GM23248 (cell line): Measurements from ENCODE around the gene SH3RF3. TPM values are rescaled to one million over a fixed set of nuclear protein-coding genes. Genes with fewer than 3 reads are reported as not detected.

ENCODE experiments used
- DNase-seq: peaks from one replicate; pipeline ENCODE4 v3.0.0-alpha.2; 2015
- H2AFZ ChIP-seq: fragments of 200-600 bp; sonication (generic); 2 replicates; pipeline ENCODE4 v1.6.1; 2016; ENCODE audit warnings: antibody characterized with exemption
- H3F3A ChIP-seq: fragments of 200-600 bp; sonication (generic); 2 replicates; pipeline ENCODE4 v1.6.1; 2016; ENCODE audit warnings: mild to moderate bottlenecking, antibody characterized with exemption, mixed run types; ENCODE audit not compliant: insufficient read depth
- H3K27ac ChIP-seq: fragments of 200-600 bp; sonication (generic); 2 replicates; pipeline ENCODE4 v1.5.1; 2016; ENCODE audit warnings: mild to moderate bottlenecking
- H3K27me3 ChIP-seq: fragments of 200-600 bp; sonication (generic); replicated peaks from 2 replicates; pipeline ENCODE4 v1.6.1; 2016; ENCODE audit warnings: mild to moderate bottlenecking; ENCODE audit not compliant: insufficient read depth
- H3K36me3 ChIP-seq: fragments of 200-600 bp; sonication (generic); 2 replicates; pipeline ENCODE4 v1.6.1; 2016; ENCODE audit warnings: low read depth, mild to moderate bottlenecking
- H3K4me1 ChIP-seq: fragments of 200-600 bp; sonication (generic); 2 replicates; pipeline ENCODE4 v1.6.1; 2016; ENCODE audit warnings: mild to moderate bottlenecking; ENCODE audit not compliant: insufficient read depth
- H3K4me2 ChIP-seq: fragments of 200-600 bp; sonication (generic); one replicate; pipeline ENCODE4 v1.6.1; 2016; ENCODE audit warnings: mild to moderate bottlenecking; ENCODE audit not compliant: unreplicated experiment
- H3K4me3 ChIP-seq: fragments of 200-600 bp; sonication (generic); 2 replicates; pipeline ENCODE4 v1.5.1; 2016; ENCODE audit warnings: mild to moderate bottlenecking
- H3K79me2 ChIP-seq: fragments of 200-600 bp; sonication (generic); 2 replicates; pipeline ENCODE4 v1.6.1; 2016; ENCODE audit warnings: mild to moderate bottlenecking; ENCODE audit not compliant: insufficient read depth
- H3K9ac ChIP-seq: fragments of 200-600 bp; sonication (generic); 2 replicates; pipeline ENCODE4 v1.6.1; 2016; ENCODE audit warnings: mild to moderate bottlenecking
- H3K9me2 ChIP-seq: fragments of 200-600 bp; sonication (generic); 2 replicates; pipeline ENCODE4 v1.6.1; 2016; ENCODE audit warnings: mixed run types, mild to moderate bottlenecking, moderate library complexity; ENCODE audit not compliant: insufficient read depth
- H3K9me3 ChIP-seq: fragments of 200-600 bp; sonication (generic); one replicate; pipeline ENCODE4 v1.6.1; 2017; ENCODE audit warnings: low read depth
- H4K20me1 ChIP-seq: fragments of 200-600 bp; sonication (generic); 2 replicates; pipeline ENCODE4 v1.6.0; 2016; ENCODE audit not compliant: insufficient read depth
- EZH2 ChIP-seq: fragments of 200-600 bp; sonication (generic); IDR thresholded peaks from 2 replicates; pipeline ENCODE4 v1.6.1; 2018; ENCODE audit warnings: antibody characterized with exemption, mild to moderate bottlenecking; ENCODE audit not compliant: insufficient read depth, poor library complexity, severe bottlenecking
- EZH2phosphoT487 ChIP-seq: fragments of 200-600 bp; sonication (generic); IDR thresholded peaks from 2 replicates; pipeline ENCODE4 v1.6.1; 2018; ENCODE audit warnings: antibody characterized with exemption, moderate library complexity, mild to moderate bottlenecking, low read depth; ENCODE audit not compliant: insufficient read depth
- WGBS, 2 experiments: methylation state at CpG; one replicate each; pipeline ENCODE4 v1.1.6; 2015 to 2017; ENCODE audit warnings: low lambda C conversion rate in 2 of 2, low coverage in 1 of 2; ENCODE audit errors: missing lambda C conversion rate in 2 of 2; 5-methylcytosine and 5-hydroxymethylcytosine counted together
- in situ Hi-C: fragments of 300-500 bp; cut with MboI; formaldehyde crosslinking; loops from 2 replicates; pipeline ENCODE4 v1.15.0; 2020
- polyA plus RNA-seq: library from polyadenylated mRNA; unstranded; fragments of >200 nt; fragmentation: Nextera tagmentation; extraction: Ambion mirVana; gene quantifications from 2 replicates; pipeline ENCODE4 v1.2.1, GENCODE V29; 2016
- total RNA-seq: library from RNA; depleted of rRNA; stranded (reverse); fragments of >200 nt; shearing (Covaris generic); gene quantifications from 2 replicates; pipeline ENCODE4 v1.2.3, GENCODE V29; 2014

SH3RF3 gene
- total and polyA plus RNA-seq, 2 experiments from 2014 or later: 1.5 to 5.2 TPM

- DNase-seq: peak; percentile 72
- TF ChIP-seq EZH2phosphoT487 (no peak), EZH2 (no peak)
- H3K9me3 ChIP-seq: no peaks in the 10 kb centered on the region
- peaks cover 8% of the 10 kb centered on the region for H3K4me1 ChIP-seq
- no peak overlapping the region for H2AFZ ChIP-seq
- H3K79me2 ChIP-seq: no peaks in the 10 kb centered on the region
- no peaks in the 10 kb centered on the region for H4K20me1 ChIP-seq
- H3F3A ChIP-seq: no peaks in the 10 kb centered on the region
- no peaks in the 10 kb centered on the region for H3K27me3 ChIP-seq
- H3K9ac ChIP-seq: no peak overlapping the region
- H3K9me2 ChIP-seq: no peaks in the 10 kb centered on the region
- in situ Hi-C loops: no loop called here
- no peak overlapping the region for H3K27ac ChIP-seq
- no peak overlapping the region for H3K4me2 ChIP-seq
- no peak overlapping the region for H3K4me3 ChIP-seq
- WGBS, 2 experiments: 33 to 38% methylated on average over 13 of the region's 13 CpGs
- H3K36me3 ChIP-seq: no peaks in the 10 kb centered on the region
These were observed 307.0 kb downstream of the SH3RF3 start for GRCh38 chr2:109435901-109436598.

DNA sequence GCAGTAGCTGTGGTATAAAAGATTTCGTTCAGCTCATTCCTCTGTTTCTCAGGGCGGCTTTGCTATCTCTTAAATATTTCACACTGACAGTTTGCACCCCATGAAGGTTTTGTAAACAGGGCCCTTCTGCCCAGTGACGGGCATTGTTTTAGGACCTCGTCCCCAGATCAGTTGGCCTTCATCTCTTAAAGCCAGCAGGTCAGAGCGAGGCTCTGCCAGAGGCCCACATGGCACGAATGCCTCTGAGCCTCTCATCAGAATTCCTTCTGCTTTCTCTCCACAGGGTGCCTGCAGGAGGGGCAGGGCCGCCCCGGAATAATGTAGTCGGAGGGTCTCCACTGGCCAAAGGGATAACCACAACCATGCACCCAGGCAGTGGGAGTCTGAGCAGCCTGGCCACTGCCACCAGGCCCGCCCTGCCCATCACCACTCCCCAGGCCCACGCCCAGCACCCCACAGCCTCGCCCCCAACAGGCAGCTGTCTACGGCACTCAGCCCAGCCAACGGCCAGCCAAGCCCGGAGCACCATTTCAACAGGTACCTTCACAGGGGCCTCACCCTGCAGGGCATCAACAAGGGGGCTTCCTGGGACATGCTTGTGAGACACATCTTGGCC, 307.7 kb downstream of the SH3RF3 start:
- H3K4me2 ChIP-seq: no peak overlapping the region
- DNase-seq: no peak
- H3F3A ChIP-seq: no peaks in the 10 kb centered on the region
- H4K20me1 ChIP-seq: no peaks in the 10 kb centered on the region
- no peak overlapping the region for H2AFZ ChIP-seq
- H3K9me2 ChIP-seq: no peaks in the 10 kb centered on the region
- H3K4me1 ChIP-seq: peaks cover 8% of the 10 kb centered on the region
- 64 to 72% methylated on average over 11 to 15 of the region's 15 CpGs for WGBS, 2 experiments
- no peak overlapping the region for H3K9ac ChIP-seq
- no peaks in the 10 kb centered on the region for H3K27me3 ChIP-seq
- no peak overlapping the region for H3K4me3 ChIP-seq
- in situ Hi-C loops: no loop called here
- H3K27ac ChIP-seq: no peak overlapping the region
- H3K9me3 ChIP-seq: no peaks in the 10 kb centered on the region
- peaks cover 5% of the 10 kb centered on the region; the same call in 1 of the 2 replicates for H3K36me3 ChIP-seq
- TF ChIP-seq EZH2: no peak
- no peak for TF ChIP-seq EZH2phosphoT487
- no peaks in the 10 kb centered on the region for H3K79me2 ChIP-seq

DNA sequence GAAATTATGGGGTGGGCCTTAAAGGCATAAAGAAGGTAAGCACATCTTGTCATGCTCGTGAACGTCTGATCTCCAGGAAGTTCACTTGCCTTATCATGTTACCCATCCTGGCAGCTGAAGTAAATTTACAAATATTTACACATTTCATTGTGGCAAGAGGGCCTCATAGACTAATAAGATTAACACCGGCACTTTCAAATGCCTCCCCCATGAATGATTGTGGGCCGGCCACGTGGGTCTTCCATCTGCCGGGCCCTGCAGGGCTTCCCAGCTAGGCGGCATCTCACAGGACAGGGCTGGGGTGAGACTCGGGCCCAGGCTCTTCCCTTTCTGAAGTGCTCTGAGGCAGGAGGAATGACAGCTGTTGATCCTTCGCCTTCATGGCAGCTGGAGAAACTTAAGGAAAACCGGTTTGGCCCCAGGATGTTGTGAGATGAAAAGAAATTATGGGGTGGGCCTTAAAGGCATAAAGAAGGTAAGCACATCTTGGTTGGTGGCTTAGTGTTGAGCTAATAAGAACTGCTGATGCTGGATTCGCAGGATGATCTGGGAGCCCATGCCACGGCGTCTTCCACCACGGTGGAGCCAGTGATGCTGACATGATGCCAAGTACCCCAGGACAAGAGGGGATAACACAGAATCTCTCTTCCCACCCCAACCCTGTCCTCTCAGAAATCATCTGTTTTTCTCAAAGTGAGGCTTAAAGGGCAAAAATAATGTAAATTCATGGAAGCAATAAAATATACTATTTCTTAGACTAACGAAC, 308.5 kb downstream of the SH3RF3 start:
- DNase-seq: no peak
- in situ Hi-C loops: no loop called here

DNA sequence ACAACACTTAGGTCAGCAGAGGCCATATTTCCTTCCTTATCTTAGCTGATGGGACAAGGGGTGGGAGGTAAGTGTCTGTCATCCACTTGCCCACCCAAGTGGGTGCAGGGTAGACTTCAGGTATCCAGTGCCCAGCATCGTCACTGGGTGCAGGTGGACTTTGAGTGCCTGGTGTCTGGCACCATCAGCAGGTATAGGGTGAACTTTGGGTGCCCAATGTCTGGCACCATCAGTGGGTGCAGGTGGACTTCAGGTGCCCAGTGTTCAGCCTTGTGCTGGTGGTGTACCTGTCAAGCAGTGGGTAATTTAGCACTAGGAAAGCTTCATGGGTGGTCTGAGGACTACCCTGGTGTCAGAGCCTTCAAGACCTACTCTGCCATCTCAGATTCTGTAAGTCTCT, 309.1 kb downstream of the SH3RF3 start:
- Histone ChIP-seq H3K4me3 (no peak overlapping the region), H3F3A (no peaks in the 10 kb centered on the region), H3K79me2 (no peaks in the 10 kb centered on the region), H3K9me2 (no peaks in the 10 kb centered on the region), H3K36me3 (peaks cover 10% of the 10 kb centered on the region; the same call in 1 of the 2 replicates), H3K9ac (no peak overlapping the region), H3K27me3 (no peaks in the 10 kb centered on the region), H3K9me3 (no peaks in the 10 kb centered on the region), H3K4me1 (peaks cover 8% of the 10 kb centered on the region), H4K20me1 (no peaks in the 10 kb centered on the region), H3K27ac (no peak overlapping the region), H3K4me2 (no peak overlapping the region), H2AFZ (no peak overlapping the region)
- no peak for TF ChIP-seq EZH2
- no peak for TF ChIP-seq EZH2phosphoT487
- WGBS, 2 experiments: 88 to 100% methylated on average over 1 of the region's 1 CpG
- in situ Hi-C loops: no loop called here
- DNase-seq: no peak

More for the DNA sequence above, 308.5 kb downstream of the SH3RF3 start:
- H3K27ac ChIP-seq: no peak overlapping the region
- TF ChIP-seq EZH2phosphoT487 (no peak), EZH2 (no peak)
- H3K27me3 ChIP-seq: no peaks in the 10 kb centered on the region
- peaks cover 8% of the 10 kb centered on the region for H3K4me1 ChIP-seq
- no peak overlapping the region for H3K4me3 ChIP-seq
- H3F3A ChIP-seq: no peaks in the 10 kb centered on the region
- no peak overlapping the region for H3K9ac ChIP-seq
- H2AFZ ChIP-seq: no peak overlapping the region
- no peaks in the 10 kb centered on the region for H3K9me2 ChIP-seq
- H3K4me2 ChIP-seq: no peak overlapping the region
- no peaks in the 10 kb centered on the region for H4K20me1 ChIP-seq
- WGBS, 2 experiments: 95 to 97% methylated on average over 15 of the region's 15 CpGs
- no peaks in the 10 kb centered on the region for H3K9me3 ChIP-seq
- peaks cover 6% of the 10 kb centered on the region; the same call in 1 of the 2 replicates for H3K36me3 ChIP-seq
- H3K79me2 ChIP-seq: no peaks in the 10 kb centered on the region
